GM21529 (cell line): ENCODE results near the gene OR4D11.
"Not testable (repeated sequence)": the region's sequence is repeated elsewhere in the genome, so short reads cannot be mapped to it uniquely, and the experiment has no call there.

Experiments
- ATAC-seq: cut with Tn5 transposase; IDR thresholded peaks from one replicate; pipeline ENCODE4 v1.9.1; 2021; ENCODE audit not compliant: unreplicated experiment

OR4D11 gene

DNA sequence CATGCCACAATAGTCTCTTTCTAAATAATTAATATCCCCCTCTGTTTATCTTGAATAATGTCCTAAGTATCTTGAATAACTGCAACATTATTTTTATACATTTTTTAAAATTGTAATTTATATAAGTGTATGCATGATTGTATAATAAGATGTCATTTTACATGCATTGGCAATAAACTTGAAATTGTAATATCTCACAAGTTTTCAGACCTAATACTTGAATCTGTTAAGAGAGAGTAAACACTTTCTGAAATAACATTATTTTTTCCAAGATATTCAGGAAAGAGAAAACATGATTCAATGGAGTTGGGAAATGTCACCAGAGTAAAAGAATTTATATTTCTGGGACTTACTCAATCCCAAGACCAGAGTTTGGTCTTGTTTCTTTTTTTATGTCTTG lies at the start of gene OR4D11:
OR4D11 (plus strand) TSS at position 301 of the 400 bp plus-strand sequence; CDS start at position 301, 0 bp downstream.
- no peak for ATAC-seq

DNA sequence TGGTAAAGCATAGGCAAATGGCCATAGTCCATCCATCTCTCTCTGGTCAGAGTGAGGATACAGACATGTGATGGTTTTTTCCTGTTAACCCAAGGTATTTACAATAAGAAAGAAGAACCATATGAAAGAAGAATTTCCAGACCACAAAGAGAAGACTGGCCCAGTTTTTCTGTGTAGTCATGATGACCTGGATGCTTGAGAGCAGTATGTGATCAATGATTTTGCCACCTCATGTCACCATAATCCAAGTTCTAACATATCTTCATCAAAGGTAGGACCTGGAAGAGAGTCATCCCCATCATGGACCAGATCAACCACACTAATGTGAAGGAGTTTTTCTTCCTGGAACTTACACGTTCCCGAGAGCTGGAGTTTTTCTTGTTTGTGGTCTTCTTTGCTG lies 46.7 kb upstream of the OR4D11 start, which contains the start of gene OR4D6:
OR4D6 (plus strand) TSS at position 301 of the 400 bp plus-strand sequence; CDS start at position 301, 0 bp downstream.
- no peak for ATAC-seq

DNA sequence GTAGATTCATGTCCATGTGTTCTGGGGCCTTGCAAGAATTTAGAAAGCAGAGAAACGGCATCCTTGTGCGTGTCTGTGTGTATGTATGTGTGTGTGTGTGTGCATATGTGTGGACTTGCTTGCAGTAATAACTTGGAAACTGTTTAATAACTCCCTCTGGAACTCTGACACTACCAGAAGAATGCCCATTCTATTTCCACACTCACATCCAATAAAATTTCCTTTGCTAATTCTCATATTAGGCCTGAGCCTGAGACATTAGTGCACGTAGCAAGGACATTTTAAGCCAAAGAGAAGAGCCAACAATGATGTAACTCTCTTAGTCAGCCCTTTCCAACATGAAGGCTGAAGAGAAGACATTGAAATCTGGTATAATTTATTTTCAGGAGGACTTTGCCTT lies 43.5 kb upstream of the OR4D11 start:
- no peak for ATAC-seq

- no peak for ATAC-seq
These were observed 40.2 kb upstream of the OR4D11 start for GRCh38 chr11:59463190-59463641.

DNA sequence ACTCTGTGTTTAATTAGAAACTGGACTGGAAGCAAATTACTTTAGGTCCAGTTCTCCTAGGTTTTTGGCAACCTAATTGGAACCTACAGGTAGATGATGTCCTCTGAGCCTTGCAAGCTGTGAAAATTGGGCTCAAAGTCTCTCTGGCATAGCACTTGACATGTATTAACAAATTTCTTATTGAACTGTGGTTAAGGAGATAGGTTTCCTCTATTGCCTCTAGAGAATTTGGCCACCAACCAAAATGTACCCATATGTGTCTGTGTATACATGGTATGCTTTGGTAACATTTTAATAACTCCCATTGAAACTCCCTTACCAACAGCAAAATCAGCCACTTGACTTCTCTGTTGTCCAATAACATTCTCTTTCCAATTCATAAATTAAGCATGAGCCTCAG lies 30.4 kb upstream of the OR4D11 start, which contains the start of gene OR4D10:
OR4D10 (plus strand) TSS at position 301 of the 400 bp plus-strand sequence. CDS start 4,115 bp downstream, outside the sequence.
- no peak for ATAC-seq

- ATAC-seq, result no peak
These were observed 28.2 kb upstream of the OR4D11 start for GRCh38 chr11:59475176-59475575.

DNA sequence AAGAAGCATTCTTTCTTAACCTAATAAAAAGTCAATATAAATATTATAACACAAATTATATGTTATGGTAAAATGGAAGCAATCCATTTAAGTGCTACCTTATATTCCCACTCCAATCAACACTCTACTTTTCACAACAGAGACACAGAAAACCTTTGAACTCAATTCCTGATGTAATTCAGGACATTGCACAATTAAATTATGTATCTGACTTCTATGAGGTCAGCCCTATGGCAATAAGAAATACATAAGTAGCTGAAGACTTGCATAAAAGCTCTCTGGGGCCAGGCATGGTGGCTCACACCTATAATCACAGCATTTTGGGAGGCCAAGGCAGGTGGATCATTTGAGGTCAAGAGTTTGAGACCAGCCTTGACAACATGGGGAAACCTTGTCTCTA lies 23.5 kb upstream of the OR4D11 start:
- ATAC-seq, result no peak

DNA sequence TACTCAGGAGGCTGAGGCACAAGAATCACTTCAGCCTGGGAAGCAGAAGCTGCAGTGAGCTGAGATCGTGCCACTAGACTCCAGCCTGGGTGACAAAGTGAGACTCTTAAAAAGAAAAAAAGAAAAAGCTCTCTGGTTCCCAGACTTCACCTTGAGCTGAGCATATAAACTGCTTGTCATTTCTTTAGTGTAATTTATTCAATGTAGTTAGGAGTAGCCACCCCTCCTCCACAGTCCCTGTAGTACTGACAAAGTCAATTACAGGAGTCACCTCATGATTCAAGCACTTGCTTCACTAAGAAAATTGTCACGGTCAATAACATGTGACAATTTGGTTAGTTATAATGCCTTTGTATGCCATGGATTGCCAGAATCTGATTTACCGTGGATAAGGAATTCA lies 23.0 kb upstream of the OR4D11 start:
- no peak for ATAC-seq

GRCh38 chr11:59501931-59502330 lies 1.4 kb upstream of the OR4D11 start:
- peak; percentile 57 for ATAC-seq

- ATAC-seq, result no peak
These were observed 7.7 kb downstream of the OR4D11 start, which contains the start of gene OR4D9 for GRCh38 chr11:59510941-59511589. Gene OR4D9, plus strand, starts transcription at chr11:59511539. Its CDS starts 3,374 bp downstream, at chr11:59514913.

DNA sequence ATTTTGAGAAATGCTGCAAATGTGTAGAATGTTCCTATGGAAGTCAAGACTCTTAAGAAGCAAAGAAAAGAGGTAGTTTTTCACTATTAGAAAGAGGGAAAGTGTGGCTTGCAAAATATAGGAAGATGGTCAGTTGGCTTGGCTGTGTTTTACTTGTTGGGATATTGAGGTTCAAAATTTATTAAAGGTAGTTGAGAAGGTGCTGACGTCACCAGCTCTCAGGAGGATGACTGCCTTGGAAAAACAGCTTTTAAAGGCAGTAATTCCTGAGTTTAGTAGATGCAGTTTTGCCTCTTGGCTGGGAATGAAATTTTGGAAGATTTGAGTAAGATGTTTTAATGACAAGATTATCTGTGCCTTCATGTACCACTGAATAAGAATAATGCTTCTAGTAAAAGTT lies 8.3 kb downstream of the OR4D11 start:
- ATAC-seq, result no peak

- ATAC-seq, result not testable (repeated sequence)
These were observed 16.8 kb downstream of the OR4D11 start for GRCh38 chr11:59520139-59520538.

GRCh38 chr11:59520741-59521140 lies 17.4 kb downstream of the OR4D11 start:
- no peak for ATAC-seq

DNA sequence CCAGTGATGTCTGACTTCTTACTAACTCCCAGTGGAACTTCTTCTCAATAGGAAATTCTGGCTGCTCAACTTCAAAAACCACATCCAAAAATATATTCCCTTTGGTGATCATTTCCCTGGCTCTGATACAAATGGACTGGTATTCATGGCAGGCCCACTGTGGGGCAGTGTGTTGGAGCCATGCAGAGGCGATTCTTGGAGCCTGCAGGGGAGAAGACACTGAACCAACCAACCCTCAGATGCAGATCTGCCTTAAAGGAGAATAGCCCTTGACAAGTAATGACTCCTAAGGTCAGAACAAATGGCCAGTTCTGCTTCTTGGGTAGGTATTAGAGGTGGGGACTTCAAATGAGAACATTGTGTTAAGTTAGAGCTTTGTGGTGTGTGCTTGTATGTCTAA lies 20.2 kb downstream of the OR4D11 start:
- ATAC-seq, result no peak

DNA sequence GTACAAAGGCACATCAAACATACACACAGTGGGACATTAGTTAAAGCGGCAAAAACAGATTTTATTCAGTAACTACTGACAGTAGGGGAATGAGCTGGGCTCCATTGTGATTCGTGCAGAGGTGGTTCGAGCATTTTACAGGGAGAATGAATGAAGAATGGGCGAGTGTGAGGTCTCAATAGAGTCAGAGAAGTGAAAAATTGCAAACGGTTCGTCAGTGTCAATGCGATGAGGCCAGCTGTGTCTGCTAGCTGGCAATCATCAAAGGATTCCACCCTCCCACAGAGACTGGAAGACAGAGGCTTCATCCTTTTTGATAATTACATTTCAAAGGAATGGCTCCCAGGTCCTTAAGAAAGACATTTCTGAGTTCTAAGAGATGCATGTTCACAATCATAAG lies 25.3 kb downstream of the OR4D11 start:
- ATAC-seq, result no peak

GRCh38 chr11:59532620-59533019 lies 29.2 kb downstream of the OR4D11 start:
- ATAC-seq, result no peak

GRCh38 chr11:59534676-59535075 lies 31.3 kb downstream of the OR4D11 start:
- ATAC-seq, result no peak

GRCh38 chr11:59542142-59542810 lies 38.9 kb downstream of the OR4D11 start:
- no peak for ATAC-seq

DNA sequence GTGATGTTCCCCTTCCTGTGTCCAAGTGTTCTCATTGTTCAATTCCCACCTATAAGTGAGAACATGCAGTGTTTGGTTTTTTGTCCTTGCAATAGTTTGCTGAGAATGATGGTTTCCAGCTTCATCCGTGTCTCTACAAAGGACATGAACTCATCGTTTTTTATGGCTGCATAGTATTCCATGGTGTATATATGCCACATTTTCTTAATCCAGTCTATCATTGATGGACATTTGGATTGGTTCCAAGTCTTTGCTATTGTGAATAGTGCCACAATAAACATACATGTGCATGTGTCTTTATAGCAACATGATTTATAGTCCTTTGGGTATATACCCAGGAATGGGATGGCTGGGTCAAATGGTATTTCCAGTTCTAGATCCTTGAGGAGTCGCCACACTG lies 40.3 kb downstream of the OR4D11 start:
- not testable (repeated sequence) for ATAC-seq

GRCh38 chr11:59544869-59545178 lies 41.4 kb downstream of the OR4D11 start:
- ATAC-seq, result no peak

DNA sequence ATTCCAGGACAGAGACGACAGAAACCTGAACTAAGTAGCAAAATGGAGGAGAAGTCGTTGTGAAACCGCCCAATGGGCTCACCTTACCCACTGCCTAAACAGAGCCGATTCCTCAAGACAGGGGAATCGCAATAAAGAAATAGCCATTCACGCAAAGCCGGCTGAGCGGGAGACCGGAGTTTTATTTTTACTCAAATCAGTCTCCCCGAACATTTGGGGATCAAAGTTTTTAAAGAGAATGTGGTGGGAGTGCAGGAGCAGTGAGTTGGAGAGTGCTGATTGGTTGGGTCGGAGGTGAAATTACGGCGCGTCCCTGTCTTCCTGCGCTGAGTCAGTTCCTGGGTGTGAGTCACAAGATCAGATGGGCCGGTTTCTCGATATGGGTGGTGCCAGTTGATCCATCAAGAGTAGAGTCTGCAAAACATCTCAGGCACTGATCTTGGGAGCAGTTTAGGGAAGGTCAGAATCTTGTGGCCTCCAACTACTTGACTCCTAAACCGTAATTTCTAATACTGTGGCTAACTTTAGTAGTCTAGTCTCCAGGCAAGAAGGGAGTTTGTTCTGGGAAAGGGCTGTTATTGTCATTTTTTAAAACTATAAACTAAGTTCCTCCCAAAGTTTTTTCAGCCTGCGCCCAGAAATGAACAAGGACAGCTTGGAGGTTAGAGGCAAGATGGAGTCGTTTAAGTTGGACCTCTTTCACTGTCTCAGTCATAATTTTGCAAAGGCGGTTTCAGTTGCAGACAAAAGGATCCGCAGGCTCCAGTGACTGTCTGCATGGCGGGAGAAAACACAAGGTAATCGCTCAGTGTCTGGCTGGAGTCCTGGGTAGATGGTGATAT lies 42.0 kb downstream of the OR4D11 start:
- no peak for ATAC-seq
